Left renal pelvis (tissue), 4 donors: ENCODE measurements around the gene APOF. TPM values are rescaled to one million over a fixed set of nuclear protein-coding genes. Genes with fewer than 3 reads are reported as not detected.
A peak's percentile ranks its signal among the peaks of the same experiment; 100 is the strongest.
"Not testable (repeated sequence)": the region's sequence is repeated elsewhere in the genome, so short reads cannot be mapped to it uniquely, and the experiment has no call there.

ENCODE experiments used
- DNase-seq, 4 donors: peaks; one replicate each; pipeline ENCODE4 v3.0.0-alpha.2; 2013; ENCODE audit warnings: low read depth in 4 of 4, low spot score in 3 of 4
- polyA plus RNA-seq, 4 donors: library from polyadenylated mRNA; unstranded; fragments of 120-200 nt; gene quantifications; one replicate each; pipeline ENCODE4 v1.2.1, GENCODE V29; 2013; ENCODE audit not compliant: insufficient read length in 4 of 4

Gene APOF
- polyA plus RNA-seq, 4 donors, result 0.13 TPM; not detected in 3

- DNase-seq, result peak; percentile 91 to 96 (median 95)
These were observed 28.8 kb downstream of the APOF start, which contains the start of gene PAN2 for GRCh38 chr12:56333679-56334489. PAN2 (minus strand) TSS chr12:56334000; CDS start chr12:56333094, 906 bp downstream.

- DNase-seq, result no peak
These were observed 29.4 kb downstream of the APOF start for GRCh38 chr12:56333197-56333678.

GRCh38 chr12:56332512-56333196, 30.0 kb downstream of the APOF start:
- no peak for DNase-seq

- DNase-seq, result no peak
These were observed 31.6 kb downstream of the APOF start for GRCh38 chr12:56330936-56331490.

GRCh38 chr12:56326533-56326932, 36.1 kb downstream of the APOF start:
- no peak for DNase-seq

- no peak for DNase-seq
These were observed 36.5 kb downstream of the APOF start for GRCh38 chr12:56326126-56326525.

GRCh38 chr12:56324206-56324605, 38.5 kb downstream of the APOF start:
- no peak for DNase-seq

- DNase-seq, result not testable (repeated sequence)
These were observed 41.0 kb downstream of the APOF start for GRCh38 chr12:56321610-56322009.

- DNase-seq, result no peak
These were observed 41.6 kb downstream of the APOF start for GRCh38 chr12:56321027-56321426.

- DNase-seq, result no peak
These were observed 45.0 kb downstream of the APOF start for GRCh38 chr12:56317675-56318074.

- peak; percentile 91 to 93 (median 92) for DNase-seq
These were observed 46.8 kb downstream of the APOF start, which contains the start of gene CNPY2 for GRCh38 chr12:56315622-56316473. CNPY2 (minus strand) TSS chr12:56315988; CDS start chr12:56315217, 771 bp downstream.

GRCh38 chr12:56315249-56315621, 47.4 kb downstream of the APOF start:
- DNase-seq, result peak in 2 of 4 donors; percentile 12 to 14

GRCh38 chr12:56311003-56311402, 51.7 kb downstream of the APOF start:
- no peak for DNase-seq

Other genes with a start within 250 kb of the APOF start
- 1,000 to 10,000 TPM; 4,554 to 5,864 (median 4,890) TPM for gene RPL41, start 246.2 kb downstream of the APOF start, polyA plus RNA-seq
- gene ZC3H10, start 244.6 kb downstream of the APOF start, polyA plus RNA-seq, result 1 to 10 TPM; 4.7 to 6.5 (median 5.7) TPM
- gene ESYT1, start 234.6 kb downstream of the APOF start, polyA plus RNA-seq, result 10 to 100 TPM; 66.2 to 79.3 (median 74.2) TPM
- 100 to 1,000 TPM; 138 to 185 (median 160) TPM for gene MYL6B, start 210.3 kb downstream of the APOF start, polyA plus RNA-seq
- gene MYL6, start 204.5 kb downstream of the APOF start, polyA plus RNA-seq, result 1,000 to 10,000 TPM; 1,577 to 1,968 (median 1,895) TPM
- 100 to 1,000 TPM; 106 to 137 (median 129) TPM for gene SMARCC2, start 173.4 kb downstream of the APOF start, polyA plus RNA-seq
- gene RNF41, start 140.9 kb downstream of the APOF start, polyA plus RNA-seq, result 10 to 100 TPM; 42.5 to 43.6 (median 43.3) TPM
- 10 to 100 TPM; 26.5 to 31.0 (median 30.3) TPM for gene NABP2, start 138.5 kb downstream of the APOF start, polyA plus RNA-seq
- gene SLC39A5, start 132.8 kb downstream of the APOF start, polyA plus RNA-seq, result 10 to 100 TPM in 3 of 4 donors, 1 to 10 TPM in 1; 3.0 to 63.3 (median 44.9) TPM
- 10 to 100 TPM; 23.8 to 42.5 (median 28.9) TPM for gene ANKRD52, start 104.5 kb downstream of the APOF start, polyA plus RNA-seq
- 10 to 100 TPM; 11.0 to 21.2 (median 15.5) TPM for gene COQ10A, start 95.9 kb downstream of the APOF start, polyA plus RNA-seq
- gene CS, start 62.5 kb downstream of the APOF start, polyA plus RNA-seq, result 100 to 1,000 TPM; 114 to 224 (median 198) TPM
- gene CNPY2, start 46.9 kb downstream of the APOF start, polyA plus RNA-seq, result 100 to 1,000 TPM in 3 of 4 donors, 10 to 100 TPM in 1; 95.9 to 159 (median 151) TPM
- gene PAN2, start 28.9 kb downstream of the APOF start, polyA plus RNA-seq, result 100 to 1,000 TPM in 2 of 4 donors, 10 to 100 TPM in 2; 48.7 to 116 (median 92.9) TPM
- gene IL23A, start 24.0 kb downstream of the APOF start, polyA plus RNA-seq, result 1 to 10 TPM in 1 of 4 donors, under 1 TPM in 3; 0.57 to 1.3 (median 0.77) TPM
- gene STAT2, start 2.8 kb downstream of the APOF start, polyA plus RNA-seq, result 100 to 1,000 TPM in 3 of 4 donors, 10 to 100 TPM in 1; 78.8 to 139 (median 105) TPM
- gene TIMELESS, start 86.6 kb upstream of the APOF start, polyA plus RNA-seq, result 10 to 100 TPM; 22.4 to 45.4 (median 38.4) TPM
- under 1 TPM in 1 of 4 donors, not detected in 3; 0.13 TPM for gene MIP, start 91.8 kb upstream of the APOF start, polyA plus RNA-seq
- 1 to 10 TPM; 2.4 to 6.1 (median 4.2) TPM for gene SPRYD4, start 105.7 kb upstream of the APOF start, polyA plus RNA-seq
- gene GLS2, start 125.3 kb upstream of the APOF start, polyA plus RNA-seq, result 1 to 10 TPM in 3 of 4 donors, under 1 TPM in 1; 0.83 to 2.2 (median 1.8) TPM
- gene RBMS2, start 159.0 kb upstream of the APOF start, polyA plus RNA-seq, result 10 to 100 TPM; 32.3 to 46.9 (median 44.2) TPM